D341Med (cell line): ENCODE measurements around the gene PFKP.

Experiments used
- DNase-seq: peaks from one replicate; pipeline ENCODE4 v3.0.0; 2012; ENCODE audit warnings: low spot score

PFKP gene

DNA sequence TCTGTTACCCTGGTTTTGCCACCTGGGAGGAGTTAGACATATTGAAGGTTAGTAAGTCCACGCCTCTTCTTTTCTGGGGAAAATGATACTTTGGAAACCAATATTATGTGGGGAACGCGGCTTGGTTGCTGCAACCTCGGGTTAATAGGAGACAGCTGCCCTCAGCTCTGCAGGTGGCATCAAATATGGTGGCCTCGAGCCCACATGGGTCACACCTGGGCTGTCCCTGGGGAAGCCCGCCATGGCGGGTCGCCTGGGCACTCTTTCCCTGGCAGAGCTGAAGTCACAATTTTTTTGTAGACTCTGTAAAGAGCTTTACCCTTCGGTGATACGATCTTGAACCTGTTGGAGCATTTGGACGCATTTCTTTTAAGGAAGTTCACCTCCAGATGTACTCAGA, 2.5 kb downstream of the PFKP start:
- no peak for DNase-seq

DNA sequence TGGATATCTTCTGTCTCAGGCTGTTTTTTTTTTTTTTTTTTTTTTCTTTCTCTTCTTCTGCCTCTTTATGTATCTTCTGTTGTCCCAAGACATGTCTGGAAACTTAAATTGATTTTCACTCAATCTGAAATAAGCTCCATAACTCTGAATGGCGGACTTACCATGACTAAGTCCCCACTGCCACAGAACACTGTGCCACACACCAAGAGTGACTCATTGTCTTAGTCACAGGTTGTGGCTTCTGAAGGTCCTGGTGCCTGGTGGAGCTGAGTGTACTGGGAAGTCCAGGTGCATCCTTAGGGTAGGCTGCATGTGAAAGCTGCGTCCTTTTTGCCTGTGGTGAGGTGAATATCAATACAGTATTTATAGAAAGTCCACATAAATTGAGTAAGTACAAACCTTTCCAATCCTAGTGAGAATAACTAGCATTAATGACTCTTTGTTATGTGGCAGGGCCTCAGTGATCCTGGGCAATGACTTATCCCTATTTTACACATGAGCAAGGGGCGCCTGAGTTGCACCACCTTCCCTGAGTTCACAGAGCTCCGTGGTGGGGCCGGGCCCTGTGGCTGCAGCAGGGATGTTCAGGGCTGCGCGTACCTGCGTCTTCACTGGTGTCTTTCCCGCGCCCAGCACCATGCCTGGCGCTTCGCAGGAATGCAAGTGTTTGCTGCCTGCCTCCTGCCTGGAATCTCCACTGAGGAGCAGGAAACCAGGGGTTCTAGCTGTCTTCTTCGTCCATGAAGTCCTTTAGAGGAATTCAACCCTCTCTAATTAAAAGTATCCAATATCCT, 4.3 kb downstream of the PFKP start:
- DNase-seq, result no peak

DNA sequence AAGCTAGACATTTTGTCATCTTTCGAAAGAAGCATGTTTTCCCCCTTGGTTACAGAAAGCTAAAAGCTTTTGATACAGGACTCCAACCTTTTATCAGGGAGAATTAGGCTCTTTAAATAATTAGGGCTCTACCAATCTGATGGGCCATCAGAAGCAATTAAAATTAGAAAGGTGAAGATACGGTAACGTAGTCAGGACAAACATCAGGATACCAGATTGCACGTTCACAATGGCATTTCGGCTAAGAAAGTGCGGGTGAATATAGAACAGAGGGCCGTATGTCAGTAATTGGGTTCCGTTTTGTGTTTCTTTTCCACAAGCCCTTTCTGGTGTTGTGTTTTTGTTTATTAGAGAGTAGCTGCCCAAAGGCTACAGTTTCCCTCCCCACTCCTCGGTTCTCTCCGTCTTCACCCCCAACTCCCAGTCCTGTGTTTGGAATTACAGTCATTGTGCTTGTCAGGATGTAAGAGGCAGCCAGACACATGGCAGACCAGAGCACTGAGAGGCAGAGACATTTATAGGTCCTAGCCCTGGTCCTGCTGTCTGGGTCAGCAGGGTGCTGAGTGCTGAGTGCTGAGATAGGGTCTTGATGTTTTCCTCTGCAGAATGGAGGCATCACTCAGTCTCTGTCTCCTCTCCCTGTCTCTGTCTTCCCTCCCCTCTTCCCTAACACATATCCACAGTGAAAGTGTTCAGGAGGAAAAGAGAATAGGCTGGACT, 5.5 kb downstream of the PFKP start:
- DNase-seq, result no peak

DNA sequence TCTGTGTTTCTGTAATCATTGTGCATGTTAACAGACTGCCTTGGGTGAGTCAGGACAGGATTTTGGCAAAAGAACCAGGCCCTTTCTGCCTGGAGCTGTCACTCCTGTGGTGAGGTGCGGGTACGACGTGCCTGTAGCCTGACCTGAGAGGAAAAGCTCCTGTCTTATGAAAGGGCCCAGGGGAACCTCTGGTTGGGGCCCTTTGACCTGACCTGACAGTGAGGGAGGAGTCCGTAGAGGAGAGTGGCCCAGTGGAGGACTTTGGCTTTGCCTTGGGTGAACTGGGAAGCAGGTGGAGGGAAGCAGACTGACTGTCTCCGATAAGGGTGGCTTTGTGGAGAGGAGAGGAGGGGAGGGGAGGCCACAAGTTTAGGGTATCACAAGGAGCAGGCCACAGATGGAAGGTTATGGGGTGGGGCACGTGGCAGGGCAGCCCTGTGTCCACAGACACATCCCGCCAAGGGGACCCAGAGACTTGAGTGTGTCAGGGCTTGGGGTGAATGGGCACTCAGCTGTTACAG, 6.9 kb downstream of the PFKP start:
- DNase-seq, result no peak

DNA sequence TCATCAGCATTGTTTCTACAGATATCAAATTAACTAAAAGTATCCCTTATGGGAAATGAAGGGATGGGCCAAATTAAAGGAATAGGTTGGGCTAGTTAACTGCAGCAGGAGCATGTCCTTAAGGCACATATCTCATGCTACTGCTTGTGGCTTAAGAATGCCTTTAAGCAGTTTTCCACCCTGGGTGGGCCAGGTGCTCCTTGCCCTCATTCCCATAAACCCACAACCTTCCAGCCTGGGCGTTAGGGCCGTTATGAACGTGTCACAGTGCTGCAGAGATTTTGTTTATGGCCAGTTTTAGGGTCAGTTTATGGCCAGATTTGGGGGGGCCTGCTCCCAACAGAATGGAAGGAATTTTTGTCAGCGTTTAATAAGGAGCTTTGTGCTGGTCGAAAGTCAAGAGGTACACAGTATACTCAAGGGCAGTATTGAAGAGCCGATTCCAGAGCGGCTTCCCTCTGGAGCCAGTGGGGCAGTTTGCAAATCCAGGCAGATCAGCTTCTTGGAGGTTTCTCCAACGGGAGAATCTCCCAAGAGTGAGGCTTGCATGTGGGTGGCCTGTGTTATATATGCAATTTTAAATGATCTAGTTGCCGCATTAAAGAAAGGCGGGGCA, 7.7 kb downstream of the PFKP start:
- DNase-seq, result no peak

DNA sequence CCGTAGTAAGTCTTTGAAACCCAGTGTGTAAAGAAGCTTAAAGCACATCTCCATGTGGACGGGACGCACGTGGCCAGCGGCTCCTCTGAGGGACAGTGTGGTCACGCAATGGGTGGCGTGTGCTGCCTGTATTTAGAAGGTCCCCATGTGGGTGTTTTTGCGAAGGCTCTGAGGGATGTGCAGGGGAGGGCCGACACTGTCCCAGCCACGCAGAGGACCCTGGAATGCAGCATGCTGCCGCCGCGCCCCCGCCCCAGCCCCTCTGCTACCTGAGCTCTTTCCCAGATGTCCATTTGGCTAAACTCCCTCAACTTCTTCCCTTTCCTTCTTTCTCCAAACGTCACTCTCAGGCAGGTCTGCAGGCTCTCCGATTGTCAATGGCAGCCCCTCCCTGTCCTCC, 8.8 kb downstream of the PFKP start:
- DNase-seq, result no peak

DNA sequence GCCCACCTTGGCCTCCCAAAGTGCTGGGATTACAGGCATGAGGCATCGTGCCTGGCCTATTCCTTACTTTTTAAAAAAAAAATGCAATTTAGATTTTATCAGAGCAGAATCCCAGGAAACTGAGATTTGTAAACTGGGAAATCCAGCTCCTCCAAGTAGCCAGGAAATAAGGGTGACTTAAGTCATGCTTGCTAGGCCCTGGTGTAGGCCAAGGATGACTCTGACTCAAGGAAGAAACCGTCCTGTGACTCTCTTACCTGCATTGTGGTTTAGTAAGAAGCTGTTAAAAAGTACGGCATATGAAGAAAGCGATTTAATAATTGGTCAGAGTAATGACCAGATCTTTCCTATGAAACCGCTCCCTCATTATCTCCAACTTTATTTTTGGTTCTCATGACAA, 10.2 kb downstream of the PFKP start:
- DNase-seq, result no peak

DNA sequence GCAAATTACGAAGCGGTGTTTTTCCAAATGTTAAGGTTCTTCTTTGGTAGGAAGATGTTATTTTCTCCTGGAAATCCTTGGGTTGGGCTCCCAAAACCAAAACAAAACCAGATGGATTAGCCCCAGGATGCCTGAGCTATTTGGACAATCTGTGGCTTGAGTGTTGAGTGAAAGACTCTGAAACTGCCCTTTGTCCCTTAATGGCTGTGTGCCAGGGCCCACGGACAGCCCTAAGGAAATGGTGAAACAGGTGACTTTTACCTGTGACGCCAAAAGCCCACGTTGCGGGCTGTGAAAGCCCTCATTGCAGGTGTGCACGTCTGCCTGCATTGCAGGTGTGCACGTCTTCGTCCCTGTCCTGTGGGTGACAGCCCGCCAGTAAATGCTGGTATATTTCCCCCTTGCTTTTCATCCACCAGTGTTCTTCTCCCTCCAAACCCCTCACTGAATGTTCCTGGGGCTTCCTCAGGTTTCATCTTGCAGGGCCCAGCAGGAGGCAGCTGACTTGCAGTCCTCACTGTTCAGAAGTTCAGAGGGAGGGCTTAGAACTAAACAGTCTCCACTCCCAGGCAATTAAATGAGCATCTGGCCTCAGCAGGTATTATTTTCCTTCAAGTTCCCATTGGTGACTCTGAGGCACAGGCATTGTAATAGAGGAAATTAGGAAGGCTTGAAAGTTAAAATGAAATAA, 10.7 kb downstream of the PFKP start:
- no peak for DNase-seq

DNA sequence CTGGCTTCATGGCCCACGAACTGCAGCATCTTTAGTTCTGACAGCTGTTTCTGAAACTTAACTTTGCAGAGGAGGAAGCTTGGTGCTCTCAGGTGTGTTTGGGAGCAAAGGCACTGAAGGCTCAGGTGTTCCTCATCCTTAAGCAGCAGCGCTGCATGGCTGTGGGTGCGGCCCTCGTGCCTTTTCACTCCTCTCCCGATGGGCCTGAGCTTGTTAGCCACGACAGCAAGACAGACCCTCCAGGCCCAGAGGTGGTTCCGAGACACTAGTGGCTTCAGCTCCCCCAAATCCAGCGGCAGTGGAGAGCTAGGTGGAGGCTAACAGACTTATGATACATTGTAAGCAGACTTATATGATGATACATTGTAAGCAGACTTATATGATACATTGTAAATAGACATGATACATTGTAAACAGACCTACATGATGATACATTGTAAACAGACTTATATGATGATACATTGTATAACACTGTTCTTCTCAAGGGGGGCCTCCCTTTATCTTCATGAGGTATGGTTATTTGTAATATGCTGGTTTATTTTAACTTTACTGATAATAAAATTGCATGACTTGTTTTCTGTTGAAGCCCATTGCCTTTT, 14.1 kb downstream of the PFKP start:
- no peak for DNase-seq

DNA sequence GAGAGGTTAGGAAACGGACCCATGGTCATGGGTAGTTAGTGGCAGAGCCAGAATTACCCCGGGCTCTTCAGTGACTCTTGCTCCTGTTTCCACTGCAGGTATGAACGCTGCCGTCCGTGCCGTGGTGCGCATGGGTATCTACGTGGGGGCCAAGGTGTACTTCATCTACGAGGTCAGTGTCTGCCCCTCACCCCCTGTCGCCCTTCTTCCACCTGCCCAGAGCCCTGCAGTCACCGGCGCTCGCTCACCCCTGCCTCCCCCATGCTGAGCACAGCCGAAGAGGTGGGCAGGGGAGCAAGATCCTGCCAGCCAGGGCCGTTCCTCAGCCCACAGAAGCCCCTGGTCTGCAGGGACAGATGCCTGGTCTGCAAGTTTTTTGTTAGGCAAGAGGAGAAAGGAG, 14.9 kb downstream of the PFKP start:
- DNase-seq, result no peak

DNA sequence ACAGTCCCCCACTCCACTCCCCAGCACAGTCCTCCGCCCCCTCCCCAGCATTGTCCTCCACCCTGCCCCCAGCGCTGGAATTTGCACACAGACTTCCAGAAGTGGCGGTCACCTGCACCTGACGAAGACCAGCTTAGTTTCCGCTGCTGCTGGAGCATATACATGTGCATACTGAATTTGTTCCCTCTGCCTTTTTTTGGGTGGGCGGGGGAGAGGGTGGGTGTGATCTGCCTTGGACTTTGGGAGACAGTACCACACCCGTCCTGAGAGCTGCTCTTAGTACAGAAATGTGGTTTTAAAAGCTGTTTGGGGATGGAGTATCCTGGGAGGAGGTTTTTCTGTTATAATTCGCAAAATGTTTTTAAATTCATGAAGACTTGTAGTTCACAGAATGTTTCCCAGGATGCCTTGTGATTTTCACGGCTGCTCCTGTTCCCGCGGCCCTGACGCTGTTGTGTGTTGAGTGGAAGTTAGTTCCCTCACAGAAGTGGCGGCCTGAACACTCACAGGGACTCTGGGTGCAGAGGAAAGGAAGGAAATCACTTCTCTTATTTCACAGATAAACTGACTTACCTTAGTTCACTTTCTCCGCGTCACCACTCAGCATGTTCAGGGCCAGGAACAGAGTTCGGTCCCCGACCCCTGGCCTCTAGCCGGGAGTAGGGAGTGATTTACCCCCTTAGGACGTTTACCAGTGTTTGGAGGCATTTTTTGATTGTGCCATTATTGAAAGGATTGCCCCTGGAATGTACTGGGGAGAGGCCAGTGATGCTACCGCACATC, 18.6 kb downstream of the PFKP start:
- no peak for DNase-seq

DNA sequence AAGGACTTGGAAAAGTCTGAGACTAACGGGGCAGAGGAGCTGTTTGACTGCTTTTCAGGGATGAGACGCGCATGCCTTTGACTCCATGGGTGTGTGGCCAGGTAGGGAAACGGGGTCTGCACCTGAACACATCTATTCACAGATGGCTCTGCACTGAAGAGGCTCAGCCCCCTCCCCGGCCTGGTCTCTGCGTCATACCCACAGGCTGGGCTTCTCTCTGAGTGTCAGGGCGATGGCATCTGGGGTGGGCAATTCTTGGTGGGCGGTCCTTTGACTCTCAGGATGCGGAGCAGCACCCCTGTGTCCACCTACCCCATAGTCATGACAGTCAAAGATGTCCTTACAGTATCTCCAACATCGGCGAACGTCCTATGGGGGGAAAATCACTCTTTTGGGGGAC, 23.0 kb downstream of the PFKP start:
- DNase-seq, result no peak

DNA sequence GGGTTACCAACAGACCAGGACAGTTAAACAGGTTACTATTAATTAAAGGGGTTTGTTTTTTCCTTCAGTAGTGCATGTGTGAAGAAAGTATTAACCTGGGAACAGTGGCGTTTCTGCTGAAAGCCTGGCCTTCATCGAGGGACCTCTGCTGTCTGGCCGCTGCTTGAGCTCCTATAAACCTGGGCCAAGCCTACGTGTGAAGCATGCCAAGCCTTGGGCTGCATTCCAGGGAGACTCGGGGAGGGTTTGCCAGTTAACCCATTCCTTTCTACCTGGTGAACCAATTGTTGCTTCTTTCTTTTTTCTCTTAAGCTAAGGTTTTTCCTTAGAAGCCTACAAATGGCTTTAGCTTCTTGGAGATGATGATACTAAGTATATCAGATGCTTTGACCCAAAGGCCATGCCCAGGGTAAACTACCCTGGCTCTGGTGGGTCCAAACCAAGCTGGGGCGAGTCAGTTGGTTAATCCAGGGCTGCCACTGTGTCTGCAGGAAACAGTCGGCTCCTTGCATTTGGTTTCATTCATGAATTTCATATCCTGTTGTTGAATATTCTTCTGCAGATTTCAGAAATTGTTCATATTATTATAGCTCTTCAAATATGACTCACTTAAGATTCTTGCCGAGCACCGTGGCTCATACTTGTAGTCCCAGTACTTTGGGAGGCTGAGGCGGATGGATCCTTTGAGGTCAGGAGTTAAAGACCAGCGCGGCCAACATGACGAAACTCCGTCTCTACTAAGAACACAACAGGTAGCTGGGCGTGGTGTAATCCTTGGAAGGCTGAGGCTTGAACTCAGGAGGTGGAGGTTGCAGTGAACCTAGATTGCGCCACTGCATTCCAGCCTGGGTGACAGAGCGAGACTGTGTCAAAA, 23.8 kb downstream of the PFKP start:
- DNase-seq, result no peak

DNA sequence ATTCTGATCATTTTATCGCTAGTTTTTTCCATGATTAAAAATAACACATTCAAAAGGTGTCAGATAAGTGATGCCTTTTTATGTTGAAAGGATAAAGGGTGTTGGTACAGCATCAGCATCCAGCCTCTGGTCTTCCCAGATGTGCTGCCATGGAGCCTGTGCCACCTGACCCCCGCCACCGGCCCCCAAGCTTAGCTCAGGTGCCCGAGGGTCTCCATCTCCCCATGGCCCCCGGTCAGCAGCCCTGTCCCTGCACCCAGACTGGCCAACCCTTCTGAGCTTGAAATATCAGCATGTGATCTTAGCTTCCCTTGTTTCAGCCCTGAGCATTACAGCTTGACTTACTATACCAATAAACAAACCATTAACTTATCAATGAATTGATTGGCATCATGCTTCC, 24.6 kb downstream of the PFKP start:
- DNase-seq, result no peak

DNA sequence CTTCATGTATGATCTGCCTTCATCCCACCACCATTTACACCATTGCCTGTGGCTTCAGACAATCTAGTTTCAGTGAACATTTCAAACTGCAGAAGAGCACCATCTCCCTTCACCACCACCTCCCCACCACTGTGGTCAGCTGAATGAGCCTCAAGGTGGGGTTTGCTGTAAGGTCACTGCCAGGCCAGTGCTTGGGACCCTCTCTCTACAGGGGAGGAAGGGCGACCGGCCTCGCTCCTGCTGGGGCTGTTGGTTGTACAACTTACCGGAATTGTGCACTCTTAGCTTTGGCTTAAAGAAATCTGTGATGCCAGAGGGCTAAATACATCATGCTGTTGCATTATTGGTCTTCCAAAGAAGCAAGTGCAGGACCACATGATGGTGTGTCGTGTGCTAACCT, 26.6 kb downstream of the PFKP start:
- no peak for DNase-seq

DNA sequence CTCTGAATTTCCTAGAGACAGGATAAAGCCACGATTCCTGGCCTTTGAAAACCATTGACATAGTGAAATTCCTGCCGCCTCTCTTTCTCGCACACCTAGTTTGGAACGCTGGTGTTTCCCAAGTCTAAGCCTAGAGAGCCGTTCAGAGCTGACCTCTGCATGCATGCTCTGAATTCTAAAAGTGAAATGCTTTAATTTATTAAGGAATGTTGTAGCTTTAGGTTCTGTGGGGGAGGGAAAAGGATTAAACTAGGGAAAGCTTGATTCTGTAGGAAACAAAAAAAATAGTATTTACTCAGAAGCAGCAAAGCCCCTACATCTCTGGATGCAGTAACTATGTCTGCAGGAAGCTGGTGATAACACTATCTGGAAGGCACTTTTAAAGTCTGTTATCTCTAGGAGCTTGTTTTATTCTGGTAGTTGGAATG, 27.3 kb downstream of the PFKP start:
- no peak for DNase-seq

DNA sequence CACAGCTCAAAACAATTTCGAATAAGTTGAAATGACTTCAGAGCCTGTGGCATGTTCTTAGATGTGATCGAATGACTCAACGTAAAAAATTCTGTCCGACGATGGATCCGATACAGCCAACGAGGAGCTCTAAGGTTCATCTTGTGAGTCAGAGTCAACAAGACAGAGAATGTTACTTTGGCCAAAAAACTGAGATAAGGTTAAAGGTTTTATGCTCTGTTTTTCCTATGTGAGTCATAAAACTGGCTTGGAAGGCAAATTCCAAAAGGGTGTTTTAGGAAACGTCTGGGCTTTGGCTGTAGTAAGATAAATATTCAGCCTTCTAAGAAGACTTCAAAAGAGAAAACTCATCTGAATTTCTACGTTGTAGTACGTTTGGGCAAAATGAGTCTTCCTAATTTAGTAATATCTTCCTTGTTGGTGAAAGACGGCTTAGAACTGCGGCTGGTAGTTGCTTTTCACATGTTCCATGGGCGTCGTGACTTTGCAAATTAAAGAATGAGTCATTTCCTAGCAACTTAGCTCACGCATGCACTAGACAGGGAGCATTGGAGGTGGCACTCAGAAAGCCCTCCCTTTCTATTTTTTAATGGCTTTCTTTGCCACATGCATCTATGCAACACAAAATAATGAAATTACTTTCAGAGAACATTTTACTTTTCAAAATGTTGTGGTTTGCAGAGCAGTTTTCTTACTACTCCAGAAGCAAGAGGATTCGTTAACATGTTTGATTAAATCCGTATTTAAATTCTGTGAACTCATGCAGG, 28.2 kb downstream of the PFKP start:
- no peak for DNase-seq

DNA sequence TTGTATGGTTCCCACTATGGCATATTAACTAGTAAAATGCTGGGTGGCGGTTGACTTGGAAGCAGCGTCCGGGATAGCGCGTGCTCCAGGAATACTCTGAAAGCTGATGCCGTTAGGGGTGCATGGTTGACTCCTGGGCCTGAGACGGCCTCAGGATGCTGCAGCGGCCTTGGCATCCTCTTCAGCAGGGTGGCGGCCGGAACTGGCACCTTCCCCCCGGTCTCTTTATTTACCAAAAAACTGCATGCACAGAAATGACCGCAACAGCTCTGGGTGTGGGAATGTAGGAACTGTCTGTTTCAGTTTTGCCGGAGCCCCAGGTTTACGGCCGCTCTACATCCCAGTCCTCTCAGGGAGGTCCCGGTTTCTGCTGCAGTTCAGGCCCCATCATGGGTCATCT, 28.8 kb downstream of the PFKP start:
- DNase-seq, result no peak

DNA sequence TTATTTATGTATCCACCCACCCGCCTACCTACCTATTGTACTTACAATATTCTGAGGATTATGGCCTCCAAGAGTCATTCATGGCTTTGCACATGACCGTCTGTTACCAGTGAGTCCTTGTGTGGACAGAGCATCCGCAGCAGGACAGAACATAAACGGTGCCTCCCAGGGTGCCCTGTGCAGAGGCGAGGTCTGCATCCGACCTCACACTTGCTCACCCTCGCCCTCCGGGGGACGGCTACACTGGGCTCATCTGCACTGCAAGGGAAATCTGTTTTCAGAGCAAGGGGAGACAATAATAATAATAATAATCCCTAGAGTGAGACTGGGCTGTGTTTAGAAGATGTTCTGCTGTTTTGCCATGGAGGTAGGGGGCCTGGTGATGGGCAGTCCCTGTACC, 29.8 kb downstream of the PFKP start:
- DNase-seq, result no peak

DNA sequence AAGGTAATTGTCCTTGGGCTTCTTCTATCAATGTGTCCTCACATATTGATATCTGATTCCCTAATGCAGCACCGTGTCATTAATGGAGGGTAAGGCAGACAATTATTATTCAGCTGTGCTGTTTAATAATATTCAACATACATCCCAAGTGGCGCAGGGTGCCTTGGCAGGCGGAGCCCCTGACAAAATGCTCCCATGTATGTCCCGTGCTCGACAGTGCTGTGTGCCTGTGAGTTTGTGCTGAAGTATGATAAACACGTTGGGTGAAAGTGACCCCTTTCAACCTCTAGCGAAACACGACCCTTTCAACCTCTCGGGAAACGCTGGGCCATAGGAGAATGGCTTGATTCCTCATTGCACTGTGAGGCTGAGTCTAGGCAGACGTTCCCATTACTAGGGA, 31.3 kb downstream of the PFKP start:
- no peak for DNase-seq
